ENCODE results near the gene RCCD1.
A peak's percentile ranks its signal among the peaks of the same experiment; 100 is the strongest.

The RCCD1 gene

GRCh38 chr15:90946941-90947576 is 7.6 kb upstream of the RCCD1 start:
- Mint-ChIP-seq H3K27me3 (no peaks in the 10 kb centered on the region), H3K36me3 (ENCODE audit: low read depth) (peaks cover 53% of the 10 kb centered on the region), H3K9me3 (no peaks in the 10 kb centered on the region), H3K4me1 (ENCODE audit: low read depth) (no peaks in the 10 kb centered on the region), H3K4me3 (no peak overlapping the region), H3K27ac (no peak overlapping the region)

GRCh38 chr15:90947577-90948357 is 6.9 kb upstream of the RCCD1 start:
- no peaks in the 10 kb centered on the region for H3K9me3 Mint-ChIP-seq
- H3K27me3 Mint-ChIP-seq = no peaks in the 10 kb centered on the region
- H3K36me3 Mint-ChIP-seq (ENCODE audit: low read depth) = peaks cover 53% of the 10 kb centered on the region
- no peaks in the 10 kb centered on the region for H3K4me1 Mint-ChIP-seq (ENCODE audit: low read depth)
- no peak overlapping the region for H3K27ac Mint-ChIP-seq
- peak overlapping the region; percentile 8 for H3K4me3 Mint-ChIP-seq

- Mint-ChIP-seq H3K4me1 (ENCODE audit: low read depth) (no peaks in the 10 kb centered on the region), H3K36me3 (ENCODE audit: low read depth) (peaks cover 55% of the 10 kb centered on the region), H3K4me3 (no peak overlapping the region), H3K27ac (no peak overlapping the region), H3K9me3 (no peaks in the 10 kb centered on the region), H3K27me3 (no peaks in the 10 kb centered on the region)
Observed at GRCh38 chr15:90948506-90948905, 6.2 kb upstream of the RCCD1 start.

GRCh38 chr15:90949979-90950675 is 4.6 kb upstream of the RCCD1 start:
- H3K27me3 Mint-ChIP-seq = no peaks in the 10 kb centered on the region
- H3K9me3 Mint-ChIP-seq = no peaks in the 10 kb centered on the region
- H3K4me3 Mint-ChIP-seq = no peak overlapping the region
- H3K36me3 Mint-ChIP-seq (ENCODE audit: low read depth) = peaks cover 52% of the 10 kb centered on the region
- no peak overlapping the region for H3K27ac Mint-ChIP-seq
- no peaks in the 10 kb centered on the region for H3K4me1 Mint-ChIP-seq (ENCODE audit: low read depth)

- Mint-ChIP-seq H3K4me3 (no peak overlapping the region), H3K9me3 (no peaks in the 10 kb centered on the region), H3K27me3 (no peaks in the 10 kb centered on the region), H3K36me3 (ENCODE audit: low read depth) (peaks cover 50% of the 10 kb centered on the region), H3K27ac (no peak overlapping the region), H3K4me1 (ENCODE audit: low read depth) (peaks cover 1% of the 10 kb centered on the region)
Observed at GRCh38 chr15:90950676-90951075, 4.0 kb upstream of the RCCD1 start.

- Mint-ChIP-seq H3K27me3 (no peaks in the 10 kb centered on the region), H3K4me1 (ENCODE audit: low read depth) (peaks cover 12% of the 10 kb centered on the region), H3K9me3 (no peaks in the 10 kb centered on the region), H3K27ac (peak overlapping the region; percentile 11), H3K4me3 (no peak overlapping the region), H3K36me3 (ENCODE audit: low read depth) (peaks cover 45% of the 10 kb centered on the region)
Observed at GRCh38 chr15:90952901-90953677, 1.6 kb upstream of the RCCD1 start.

GRCh38 chr15:90953947-90954711 is 555 bp upstream of the RCCD1 start:
- Mint-ChIP-seq H3K27ac (peak overlapping the region; percentile 92), H3K4me3 (peak overlapping the region; percentile 88), H3K9me3 (no peaks in the 10 kb centered on the region), H3K4me1 (ENCODE audit: low read depth) (peaks cover 12% of the 10 kb centered on the region), H3K27me3 (no peaks in the 10 kb centered on the region), H3K36me3 (ENCODE audit: low read depth) (peaks cover 40% of the 10 kb centered on the region)

- peak overlapping the region; percentile 92 for H3K27ac Mint-ChIP-seq
- peaks cover 42% of the 10 kb centered on the region for H3K36me3 Mint-ChIP-seq (ENCODE audit: low read depth)
- no peaks in the 10 kb centered on the region for H3K27me3 Mint-ChIP-seq
- H3K4me1 Mint-ChIP-seq (ENCODE audit: low read depth) = peaks cover 12% of the 10 kb centered on the region
- H3K4me3 Mint-ChIP-seq = peak overlapping the region; percentile 88
- no peaks in the 10 kb centered on the region for H3K9me3 Mint-ChIP-seq
Observed at GRCh38 chr15:90955624-90956273, 1.1 kb downstream of the RCCD1 start.

GRCh38 chr15:90956274-90957030 is 1.8 kb downstream of the RCCD1 start:
- peaks cover 46% of the 10 kb centered on the region for H3K36me3 Mint-ChIP-seq (ENCODE audit: low read depth)
- no peaks in the 10 kb centered on the region for H3K27me3 Mint-ChIP-seq
- peaks cover 12% of the 10 kb centered on the region for H3K4me1 Mint-ChIP-seq (ENCODE audit: low read depth)
- H3K27ac Mint-ChIP-seq = peak overlapping the region; percentile 68
- peak overlapping the region; percentile 88 for H3K4me3 Mint-ChIP-seq
- no peaks in the 10 kb centered on the region for H3K9me3 Mint-ChIP-seq

GRCh38 chr15:90957031-90957790 is 2.5 kb downstream of the RCCD1 start:
- H3K4me1 Mint-ChIP-seq (ENCODE audit: low read depth) = peaks cover 12% of the 10 kb centered on the region
- H3K36me3 Mint-ChIP-seq (ENCODE audit: low read depth) = peaks cover 46% of the 10 kb centered on the region
- H3K27ac Mint-ChIP-seq = peak overlapping the region; percentile 47
- H3K27me3 Mint-ChIP-seq = no peaks in the 10 kb centered on the region
- H3K4me3 Mint-ChIP-seq = peak overlapping the region; percentile 57
- H3K9me3 Mint-ChIP-seq = no peaks in the 10 kb centered on the region

- Mint-ChIP-seq H3K4me3 (peak overlapping the region; percentile 57), H3K9me3 (no peaks in the 10 kb centered on the region), H3K36me3 (ENCODE audit: low read depth) (peaks cover 46% of the 10 kb centered on the region), H3K4me1 (ENCODE audit: low read depth) (peaks cover 12% of the 10 kb centered on the region), H3K27ac (peak overlapping the region; percentile 47), H3K27me3 (no peaks in the 10 kb centered on the region)
Observed at GRCh38 chr15:90957791-90958190, 3.1 kb downstream of the RCCD1 start.

GRCh38 chr15:90959028-90959595 is 4.4 kb downstream of the RCCD1 start:
- Mint-ChIP-seq H3K36me3 (ENCODE audit: low read depth) (peaks cover 46% of the 10 kb centered on the region), H3K27ac (no peak overlapping the region), H3K4me1 (ENCODE audit: low read depth) (peaks cover 12% of the 10 kb centered on the region), H3K4me3 (no peak overlapping the region), H3K9me3 (no peaks in the 10 kb centered on the region), H3K27me3 (no peaks in the 10 kb centered on the region)

Data from stimulated activated naive CD8-positive, alpha-beta T cell treated with anti-CD3 and anti-CD28 coated beads, Interleukin-15, Interleukin-2, amounts not matched to agents 100 ng/mL and 50 ng/mL, for 24 hours (primary cell).